ENCODE results near the gene DNAJC22. TPM values are rescaled to one million over a fixed set of nuclear protein-coding genes. Genes with fewer than 3 reads are reported as not detected.

Gene DNAJC22
- polyA plus RNA-seq, 3 donors, result not detected

DNA sequence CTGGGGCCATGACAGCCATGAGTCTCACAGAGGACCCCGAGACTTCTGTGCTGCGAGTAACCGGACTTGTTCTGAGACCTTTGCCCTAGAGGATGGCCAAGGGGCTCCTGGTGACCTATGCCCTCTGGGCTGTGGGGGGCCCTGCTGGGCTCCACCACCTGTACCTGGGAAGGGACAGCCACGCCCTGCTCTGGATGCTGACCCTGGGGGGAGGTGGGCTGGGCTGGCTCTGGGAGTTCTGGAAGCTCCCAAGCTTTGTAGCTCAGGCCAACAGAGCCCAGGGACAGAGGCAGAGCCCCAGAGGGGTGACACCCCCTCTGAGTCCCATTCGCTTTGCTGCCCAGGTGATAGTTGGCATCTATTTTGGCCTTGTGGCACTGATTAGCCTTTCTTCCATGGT, 2.1 kb downstream of the DNAJC22 start:
- Mint-ChIP-seq H3K4me1 (peaks cover 28% of the 10 kb centered on the region), H3K36me3 (peaks cover 6% of the 10 kb centered on the region in 2 donors), H3K9me3 (peaks cover 0 to 22% (median 7%) of the 10 kb centered on the region in 7 donors), H3K27ac (no peak overlapping the region), H3K27me3 (ENCODE audit: low read depth in 3 of 3) (peaks cover 54 to 91% (median 86%) of the 10 kb centered on the region in 3 donors), H3K4me3 (peak overlapping the region in 1 of 2 donors; percentile 71)
- DNase-seq, result no peak
- intact Hi-C loops (cut with micrococcal nuclease), result loop anchor here in 1 of 2 donors (10.0 kb wide), 1 partner anchor 284 kb away; the partner anchor contains the start of genes KMT2D and RHEBL1
- Histone ChIP-seq H4K20me1 (ENCODE audit: insufficient read depth, low read length) (no peaks in the 10 kb centered on the region), H3K27me3 (ENCODE audit: control insufficient read depth in 2 of 2, insufficient read depth in 2 of 2, low read length in 2 of 2) (peaks cover 51 to 79% of the 10 kb centered on the region in 2 donors), H3K27ac (ENCODE audit: low read depth in 1 of 2, low read length in 2 of 2) (no peak overlapping the region), H3K79me2 (ENCODE audit: insufficient read depth, low read length) (no peaks in the 10 kb centered on the region), H2AFZ (ENCODE audit: insufficient read depth, low read depth, low read length, poor library complexity, severe bottlenecking) (no peak overlapping the region), H3K36me3 (replicated peaks in 1 of 2; ENCODE audit: control insufficient read depth in 1 of 2, insufficient read depth in 2 of 2, low read length in 2 of 2) (no peaks in the 10 kb centered on the region), H3K9me3 (replicated peaks in 1 of 2; ENCODE audit: control insufficient read depth in 1 of 2, insufficient read depth in 1 of 2, low read length in 2 of 2) (peaks cover 2 to 24% of the 10 kb centered on the region in 2 donors), H3K4me1 (ENCODE audit: control insufficient read depth in 1 of 2, insufficient read depth in 2 of 2, low read length in 2 of 2) (peaks cover 25 to 30% of the 10 kb centered on the region in 2 donors), H3K4me3 (replicated peaks in 1 of 3; ENCODE audit: low read depth in 2 of 3, low read length in 3 of 3) (no peak overlapping the region), H3K4me2 (replicated peaks; ENCODE audit: extremely low read depth, low read length, poor library complexity, severe bottlenecking) (no peak overlapping the region), H3K9ac (ENCODE audit: insufficient read depth, low read length, poor library complexity, severe bottlenecking) (no peak overlapping the region)
- TF ChIP-seq, protein P1, sequence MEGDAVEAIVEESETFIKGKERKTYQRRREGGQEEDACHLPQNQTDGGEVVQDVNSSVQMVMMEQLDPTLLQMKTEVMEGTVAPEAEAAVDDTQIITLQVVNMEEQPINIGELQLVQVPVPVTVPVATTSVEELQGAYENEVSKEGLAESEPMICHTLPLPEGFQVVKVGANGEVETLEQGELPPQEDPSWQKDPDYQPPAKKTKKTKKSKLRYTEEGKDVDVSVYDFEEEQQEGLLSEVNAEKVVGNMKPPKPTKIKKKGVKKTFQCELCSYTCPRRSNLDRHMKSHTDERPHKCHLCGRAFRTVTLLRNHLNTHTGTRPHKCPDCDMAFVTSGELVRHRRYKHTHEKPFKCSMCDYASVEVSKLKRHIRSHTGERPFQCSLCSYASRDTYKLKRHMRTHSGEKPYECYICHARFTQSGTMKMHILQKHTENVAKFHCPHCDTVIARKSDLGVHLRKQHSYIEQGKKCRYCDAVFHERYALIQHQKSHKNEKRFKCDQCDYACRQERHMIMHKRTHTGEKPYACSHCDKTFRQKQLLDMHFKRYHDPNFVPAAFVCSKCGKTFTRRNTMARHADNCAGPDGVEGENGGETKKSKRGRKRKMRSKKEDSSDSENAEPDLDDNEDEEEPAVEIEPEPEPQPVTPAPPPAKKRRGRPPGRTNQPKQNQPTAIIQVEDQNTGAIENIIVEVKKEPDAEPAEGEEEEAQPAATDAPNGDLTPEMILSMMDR (IDR thresholded peaks at IDR 0.05), result no peak
- WGBS (ENCODE audit: insufficient coverage), result 100% methylated on average over 4 of the region's 5 CpGs

DNA sequence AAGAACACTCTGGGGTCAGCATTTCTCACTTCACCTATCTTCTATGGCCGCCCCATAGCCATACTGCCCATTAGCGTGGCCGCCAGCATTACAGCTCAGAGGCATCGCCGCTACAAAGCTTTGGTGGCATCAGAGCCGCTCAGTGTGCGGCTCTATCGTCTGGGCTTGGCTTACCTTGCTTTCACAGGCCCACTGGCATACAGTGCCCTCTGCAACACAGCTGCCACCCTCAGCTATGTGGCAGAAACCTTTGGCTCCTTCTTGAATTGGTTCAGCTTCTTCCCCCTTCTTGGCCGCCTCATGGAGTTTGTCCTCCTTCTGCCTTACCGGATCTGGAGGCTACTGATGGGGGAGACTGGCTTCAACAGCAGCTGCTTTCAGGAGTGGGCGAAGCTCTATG, 2.6 kb downstream of the DNAJC22 start:
- WGBS (ENCODE audit: insufficient coverage), result 99% methylated on average over 10 of the region's 11 CpGs
- Mint-ChIP-seq H3K27ac (no peak overlapping the region), H3K27me3 (ENCODE audit: low read depth in 3 of 3) (peaks cover 49 to 89% (median 84%) of the 10 kb centered on the region in 3 donors), H3K4me3 (peak overlapping the region in 1 of 2 donors; percentile 39), H3K36me3 (peaks cover 3 to 6% of the 10 kb centered on the region in 2 donors), H3K9me3 (peaks cover 0 to 20% (median 7%) of the 10 kb centered on the region in 7 donors), H3K4me1 (peaks cover 28% of the 10 kb centered on the region)
- peaks cover 2 to 19% of the 10 kb centered on the region in 2 donors for H3K9me3 ChIP-seq (replicated peaks in 1 of 2; ENCODE audit: control insufficient read depth in 1 of 2, insufficient read depth in 1 of 2, low read length in 2 of 2)
- no peak overlapping the region for H3K9ac ChIP-seq (ENCODE audit: insufficient read depth, low read length, poor library complexity, severe bottlenecking)
- peaks cover 25 to 27% of the 10 kb centered on the region in 2 donors for H3K4me1 ChIP-seq (ENCODE audit: control insufficient read depth in 1 of 2, insufficient read depth in 2 of 2, low read length in 2 of 2)
- H4K20me1 ChIP-seq (ENCODE audit: insufficient read depth, low read length), result no peaks in the 10 kb centered on the region
- intact Hi-C loops (cut with micrococcal nuclease), result loop anchor here in 1 of 2 donors (10.0 kb wide), 1 partner anchor 284 kb away; the partner anchor contains the start of genes KMT2D and RHEBL1
- H3K27me3 ChIP-seq (ENCODE audit: control insufficient read depth in 2 of 2, insufficient read depth in 2 of 2, low read length in 2 of 2), result peaks cover 46 to 76% of the 10 kb centered on the region in 2 donors
- no peaks in the 10 kb centered on the region for H3K36me3 ChIP-seq (replicated peaks in 1 of 2; ENCODE audit: control insufficient read depth in 1 of 2, insufficient read depth in 2 of 2, low read length in 2 of 2)
- TF ChIP-seq, protein P1 (IDR thresholded peaks at IDR 0.05), result no peak
- H2AFZ ChIP-seq (ENCODE audit: insufficient read depth, low read depth, low read length, poor library complexity, severe bottlenecking), result no peak overlapping the region
- H3K4me3 ChIP-seq (replicated peaks in 1 of 3; ENCODE audit: low read depth in 2 of 3, low read length in 3 of 3), result no peak overlapping the region
- H3K79me2 ChIP-seq (ENCODE audit: insufficient read depth, low read length), result no peaks in the 10 kb centered on the region
- no peak overlapping the region for H3K27ac ChIP-seq (ENCODE audit: low read depth in 1 of 2, low read length in 2 of 2)
- DNase-seq, result no peak
- H3K4me2 ChIP-seq (replicated peaks; ENCODE audit: extremely low read depth, low read length, poor library complexity, severe bottlenecking), result no peak overlapping the region

Measured in CD14-positive monocyte (primary cell).